ENCODE measurements around the gene CPT2. TPM values are rescaled to one million over a fixed set of nuclear protein-coding genes. Genes with fewer than 3 reads are reported as not detected.

CPT2 gene
- total and polyA plus RNA-seq, 2 of the 13 experiments (the other 11 are each of a cell fraction or from before 2014, with no cell fraction given): 12.6 to 14.6 TPM

- no peak for FAIRE-seq
- Histone ChIP-seq H2AFZ (ENCODE audit: low read length) (no peak overlapping the region), H4K20me1 (ENCODE audit: insufficient read depth, low read length) (no peaks in the 10 kb centered on the region), H3K36me3 (replicated peaks in 1 of 2; ENCODE audit: control insufficient read depth in 1 of 2, insufficient read depth in 2 of 2, low read length in 2 of 2) (peaks cover 0 to 12% of the 10 kb centered on the region in 2 experiments; a peak in 3 of 5 replicates), H3K79me2 (ENCODE audit: insufficient read depth, low read length) (peaks cover 9% of the 10 kb centered on the region), H3K27me3 (ENCODE audit: control insufficient read depth in 1 of 2, insufficient read depth in 2 of 2, low read length in 2 of 2) (peaks cover 0 to 3% of the 10 kb centered on the region in 2 experiments; a peak in 1 of 5 replicates), H3K9ac (ENCODE audit: insufficient read depth, low read depth, low read length) (no peak overlapping the region), H3K4me2 (ENCODE audit: low read depth, low read length) (no peak overlapping the region), H3K9me3 (ENCODE audit: low read length) (no peaks in the 10 kb centered on the region), H3K4me1 (ENCODE audit: insufficient read depth, low read length) (peaks cover 13% of the 10 kb centered on the region), H3K27ac (ENCODE audit: extremely low read length, insufficient read depth, low read length) (no peak overlapping the region), H3K4me3 (replicated peaks in 1 of 3; ENCODE audit: insufficient read depth in 1 of 3, low read depth in 2 of 3, low read length in 3 of 3) (no peak overlapping the region)
- CTCF ChIA-PET (ENCODE audit: low intra/inter-chr PET ratio, low total read pairs): no interaction called here
- no peak for TF ChIP-seq ZFP41 (CRISPR knock-in tag; IDR thresholded peaks at IDR 0.05; ENCODE audit: borderline replicate concordance)
- no peak for TF ChIP-seq PRDM10 (CRISPR knock-in tag; IDR thresholded peaks at IDR 0.05; ENCODE audit: low read depth)
- no peak for TF ChIP-seq ZNF280B (CRISPR knock-in tag; IDR thresholded peaks at IDR 0.05; ENCODE audit: borderline replicate concordance)
- no peak for TF ChIP-seq ZNF318 (CRISPR knock-in tag; IDR thresholded peaks at IDR 0.05)
- TF ChIP-seq CSRNP1 (CRISPR knock-in tag; IDR thresholded peaks at IDR 0.05): no peak
- intact Hi-C loops (cut with micrococcal nuclease; ENCODE audit: unreplicated experiment): no loop called here
- no TSS peak for BruUV-seq (replicated peaks)
- WGBS (ENCODE audit: low lambda C conversion rate): 91% methylated on average over 4 of the region's 4 CpGs
- in situ Hi-C loops (cut with HindIII; ENCODE audit: extremely low pct_ligation_motif_present, low pct_unique_long_range_greater_than_20kb): no loop called here
- no peak for DNase-seq (ENCODE audit: low spot score)
- POLR2A ChIA-PET: no interaction called here
- ATAC-seq: no peak
Measured at GRCh38 chr1:53242381-53242780, 45.8 kb downstream of the CPT2 start.
